ENCODE measurements around the gene MCM3.

DNA sequence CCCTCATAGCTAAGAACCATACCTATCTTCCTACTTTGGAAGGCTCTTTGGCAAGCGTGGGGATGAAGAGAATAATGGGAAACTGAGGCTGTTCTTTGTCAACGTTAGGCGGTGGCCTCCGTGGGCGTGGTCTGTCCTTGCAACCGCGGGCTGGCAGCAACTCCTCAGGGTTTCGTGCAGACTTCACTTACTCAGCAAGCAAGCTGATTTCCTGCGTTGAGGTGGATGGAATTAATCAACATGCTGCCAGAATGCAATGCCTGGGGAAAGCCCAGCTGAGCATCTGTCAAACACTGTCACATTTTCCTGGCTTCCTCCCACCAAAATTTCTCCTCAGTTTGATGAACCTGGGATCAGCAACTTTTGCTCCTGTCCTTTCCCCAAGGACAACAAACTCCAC, 31.0 kb downstream of the MCM3 start:
- TF ChIP-seq ZBTB7A (IDR thresholded peaks at IDR 0.05; ENCODE audit: low read depth) (no peak), RAD21 (IDR thresholded peaks at IDR 0.05; ENCODE audit: low read depth) (no peak), CEBPB (IDR thresholded peaks at IDR 0.05) (no peak), EGR1 (IDR thresholded peaks at IDR 0.05) (no peak), USF1 (IDR thresholded peaks at IDR 0.05) (no peak), EP300 (IDR thresholded peaks at IDR 0.05; ENCODE audit: borderline replicate concordance) (no peak), FOXM1 (IDR thresholded peaks at IDR 0.05; ENCODE audit: borderline replicate concordance, low read depth) (no peak), TAF1 (IDR thresholded peaks at IDR 0.05; ENCODE audit: low read depth) (no peak), MAX (IDR thresholded peaks at IDR 0.05) (no peak), CREB1 (IDR thresholded peaks at IDR 0.05; ENCODE audit: low read depth) (no peak)

Data from Ishikawa (cell line).